Stimulated activated CD4-positive, alpha-beta T cell treated with anti-CD3 and anti-CD28 coated beads, Interleukin-1b, Interleukin-23, amount 100 ng/mL, for 1 hour (primary cell): Measurements from ENCODE around the gene CDC42EP4.
"Not testable (repeated sequence)": the region's sequence is repeated elsewhere in the genome, so short reads cannot be mapped to it uniquely, and the experiment has no call there.

ENCODE experiments used
- DNase-seq, 2 donors: peaks; one replicate each; pipeline ENCODE4 v3.0.0-alpha.2; 2020; ENCODE audit warnings: low read depth in 2 of 2

The CDC42EP4 gene

GRCh38 chr17:73320601-73321264 is 8.9 kb upstream of the CDC42EP4 start:
- no peak for DNase-seq

GRCh38 chr17:73319766-73320165 is 8.0 kb upstream of the CDC42EP4 start:
- no peak for DNase-seq

GRCh38 chr17:73318836-73319235 is 7.0 kb upstream of the CDC42EP4 start:
- DNase-seq, result no peak

GRCh38 chr17:73318427-73318813 is 6.6 kb upstream of the CDC42EP4 start:
- no peak for DNase-seq

- no peak for DNase-seq
Measured at GRCh38 chr17:73317513-73318426, 6.0 kb upstream of the CDC42EP4 start.

GRCh38 chr17:73316919-73317505 is 5.2 kb upstream of the CDC42EP4 start:
- DNase-seq, result no peak

- DNase-seq, result no peak
Measured at GRCh38 chr17:73315471-73315870, 3.7 kb upstream of the CDC42EP4 start.

GRCh38 chr17:73313526-73314127 is 1.8 kb upstream of the CDC42EP4 start:
- DNase-seq, result no peak

GRCh38 chr17:73312887-73313286 is 1.1 kb upstream of the CDC42EP4 start:
- not testable (repeated sequence) for DNase-seq

- no peak for DNase-seq
Measured at GRCh38 chr17:73311428-73311780, 397 bp downstream of the CDC42EP4 start.

GRCh38 chr17:73309727-73310596 is 1.8 kb downstream of the CDC42EP4 start:
- no peak for DNase-seq

- not testable (repeated sequence) for DNase-seq
Measured at GRCh38 chr17:73308959-73309358, 2.8 kb downstream of the CDC42EP4 start.

GRCh38 chr17:73308017-73308823 is 3.6 kb downstream of the CDC42EP4 start:
- no peak for DNase-seq

GRCh38 chr17:73307130-73307529 is 4.7 kb downstream of the CDC42EP4 start:
- DNase-seq, result no peak

GRCh38 chr17:73305845-73306836 is 5.7 kb downstream of the CDC42EP4 start:
- no peak for DNase-seq

- DNase-seq, result no peak
Measured at GRCh38 chr17:73304971-73305812, 6.6 kb downstream of the CDC42EP4 start.

- no peak for DNase-seq
Measured at GRCh38 chr17:73304438-73304837, 7.4 kb downstream of the CDC42EP4 start.

GRCh38 chr17:73302189-73302588 is 9.6 kb downstream of the CDC42EP4 start:
- DNase-seq, result no peak
